Activated naive CD8-positive, alpha-beta T cell treated with anti-CD3 and anti-CD28 coated beads, Interleukin-2, amount 10 ng/mL, durations not matched to agents 7 days and 5 days (primary cell): ENCODE data around the gene PACRG. TPM values are rescaled to one million over a fixed set of nuclear protein-coding genes. Genes with fewer than 3 reads are reported as not detected.
"Not testable (repeated sequence)": the region's sequence is repeated elsewhere in the genome, so short reads cannot be mapped to it uniquely, and the experiment has no call there.

Source experiments
- ATAC-seq: fragments of 150-1000 bp; cut with Tn5 transposase; one replicate; pipeline ENCODE4 v1.10.0; 2021; ENCODE audit warnings: low read depth, moderate library complexity
- POLR2A ChIA-PET: fragments of 350-600 bp; sonication (Branson Sonifier 250); formaldehyde crosslinking; loops from one replicate; lab custom pipeline; 2021; ENCODE audit warnings: antibody characterized with exemption; lab: Charles Lee
- DNase-seq: peaks from one replicate; pipeline ENCODE4 v3.0.0; 2021
- H3K27ac Mint-ChIP-seq: one replicate; pipeline ENCODE4 v1.8.0; 2022; ENCODE audit warnings: mild to moderate bottlenecking, mixed read lengths
- H3K27me3 Mint-ChIP-seq: one replicate; pipeline ENCODE4 v1.8.0; 2022; ENCODE audit warnings: mild to moderate bottlenecking, moderate library complexity, mixed read lengths
- H3K36me3 Mint-ChIP-seq: one replicate; pipeline ENCODE4 v1.8.0; 2021; ENCODE audit warnings: mild to moderate bottlenecking, mixed read lengths
- H3K4me1 Mint-ChIP-seq: one replicate; pipeline ENCODE4 v1.8.0; 2021; ENCODE audit warnings: mixed read lengths
- H3K4me3 Mint-ChIP-seq: one replicate; pipeline ENCODE4 v1.8.0; 2022; ENCODE audit warnings: mild to moderate bottlenecking, moderate library complexity, mixed read lengths
- H3K9me3 Mint-ChIP-seq: one replicate; pipeline ENCODE4 v1.8.0; 2021; ENCODE audit warnings: mixed read lengths
- total RNA-seq, 2 experiments: library from RNA; stranded (reverse); gene quantifications; one replicate each; pipeline ENCODE4 v1.2.3, GENCODE V29; 2021

The PACRG gene
- total RNA-seq, 2 experiments from 2014 or later: 0.58 TPM; not detected in 1

DNA sequence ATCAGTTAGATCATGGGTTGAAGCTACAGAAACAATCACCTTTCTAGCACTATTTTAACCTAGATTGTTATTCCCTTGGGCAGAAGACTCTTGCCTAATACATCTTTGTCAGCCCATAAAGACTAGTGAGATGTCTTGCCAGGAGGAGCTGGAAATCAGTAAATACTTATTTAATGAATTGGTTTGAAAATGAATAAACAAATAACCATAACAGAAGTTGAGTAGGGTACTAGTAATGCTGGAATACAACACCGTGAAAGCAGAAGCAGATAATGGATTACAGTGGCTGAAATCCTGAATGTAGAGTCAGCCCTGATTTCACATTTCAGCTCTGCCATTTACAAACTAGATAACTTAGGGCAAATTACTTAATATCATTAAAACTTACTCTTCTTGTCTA, 236.1 kb downstream of the PACRG start:
- Mint-ChIP-seq H3K4me1 (no peaks in the 10 kb centered on the region), H3K9me3 (peaks cover 10% of the 10 kb centered on the region)
- POLR2A ChIA-PET: no interaction called here

DNA sequence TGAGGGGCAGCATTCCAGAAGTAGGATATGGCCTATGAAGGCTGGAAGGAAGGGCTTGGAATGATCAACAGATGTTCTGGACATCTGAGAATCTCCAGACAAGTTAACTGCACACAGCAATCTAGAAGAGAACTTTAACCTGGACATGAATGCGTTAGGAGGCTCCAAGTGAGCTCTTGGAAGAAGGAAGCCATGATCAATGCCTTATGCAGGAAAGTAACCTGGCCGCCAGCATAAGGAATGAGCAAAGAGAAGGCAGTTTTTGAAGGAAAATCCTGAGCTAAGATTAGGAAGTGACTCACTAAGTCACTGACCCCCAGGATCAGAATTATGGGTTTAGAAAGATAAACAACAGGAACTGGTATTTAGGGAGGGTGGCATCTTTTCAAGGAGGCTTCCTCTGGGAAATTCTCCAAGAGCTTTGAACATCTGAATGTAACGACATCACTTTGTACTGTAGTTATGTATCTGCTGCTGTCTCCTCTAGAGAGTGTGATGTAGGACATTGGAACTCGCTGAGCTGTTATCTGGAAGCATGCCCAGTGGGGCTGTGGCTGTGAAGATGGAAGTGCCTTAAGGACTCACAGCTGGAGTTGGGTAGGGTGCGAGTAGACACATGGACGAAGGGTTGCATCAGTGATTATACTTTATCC, 236.8 kb downstream of the PACRG start:
- no peaks in the 10 kb centered on the region for H3K36me3 Mint-ChIP-seq
- POLR2A ChIA-PET: no interaction called here
- H3K4me1 Mint-ChIP-seq: no peaks in the 10 kb centered on the region
- H3K27ac Mint-ChIP-seq: no peak overlapping the region
- no peak overlapping the region for H3K4me3 Mint-ChIP-seq
- H3K9me3 Mint-ChIP-seq: peaks cover 4% of the 10 kb centered on the region
- ATAC-seq (no peak), DNase-seq (no peak)
- no peaks in the 10 kb centered on the region for H3K27me3 Mint-ChIP-seq

More for the DNA sequence above, 236.1 kb downstream of the PACRG start:
- DNase-seq: no peak
- no peak overlapping the region for H3K27ac Mint-ChIP-seq
- H3K36me3 Mint-ChIP-seq: no peaks in the 10 kb centered on the region
- ATAC-seq: no peak
- H3K4me3 Mint-ChIP-seq: no peak overlapping the region
- H3K27me3 Mint-ChIP-seq: no peaks in the 10 kb centered on the region

DNA sequence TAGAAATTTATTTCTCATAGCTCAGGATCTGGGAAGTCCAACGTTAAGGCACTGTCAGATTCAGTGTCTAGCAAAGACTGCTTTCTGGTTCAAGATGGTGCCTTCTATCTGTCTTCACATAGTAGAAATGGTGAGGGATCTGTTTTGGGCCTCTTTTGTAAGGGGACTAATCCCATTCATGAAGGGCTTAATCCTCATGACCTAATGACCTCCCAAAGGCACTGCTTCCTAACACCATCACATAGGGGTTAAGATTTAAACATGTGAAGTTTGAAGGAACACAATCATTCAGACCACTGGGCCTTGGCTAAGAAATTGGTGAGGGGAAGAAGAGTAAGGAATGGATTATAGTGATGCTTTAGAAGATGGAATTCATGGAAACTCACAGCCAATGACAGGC, 237.6 kb downstream of the PACRG start:
- no peak overlapping the region for H3K27ac Mint-ChIP-seq
- H3K4me1 Mint-ChIP-seq: no peaks in the 10 kb centered on the region
- DNase-seq (no peak), ATAC-seq (no peak)
- peaks cover 4% of the 10 kb centered on the region for H3K9me3 Mint-ChIP-seq
- H3K36me3 Mint-ChIP-seq: no peaks in the 10 kb centered on the region
- H3K27me3 Mint-ChIP-seq: no peaks in the 10 kb centered on the region
- H3K4me3 Mint-ChIP-seq: no peak overlapping the region
- POLR2A ChIA-PET: no interaction called here

DNA sequence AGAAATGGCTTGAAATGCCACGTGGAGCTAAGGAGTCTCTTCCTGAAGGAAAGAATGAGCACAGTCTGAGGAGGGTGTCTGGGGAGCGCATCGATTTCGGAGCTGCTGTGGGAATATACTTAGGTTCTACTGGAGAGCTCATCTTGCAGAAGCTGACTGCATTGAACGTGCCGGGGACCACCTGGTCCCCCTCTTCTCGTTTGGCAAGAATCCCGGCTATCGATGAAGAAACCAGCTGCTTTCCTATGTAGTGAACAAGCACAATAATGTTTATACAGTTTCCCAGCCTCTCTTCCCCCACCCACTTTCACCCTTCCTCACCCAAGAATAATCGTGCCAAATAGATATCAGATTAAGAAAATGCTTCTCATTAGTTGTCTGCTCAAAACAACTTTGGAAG, 242.5 kb downstream of the PACRG start:
- H3K4me1 Mint-ChIP-seq: no peaks in the 10 kb centered on the region
- H3K9me3 Mint-ChIP-seq: peaks cover 6% of the 10 kb centered on the region
- ATAC-seq: no peak
- H3K36me3 Mint-ChIP-seq: no peaks in the 10 kb centered on the region
- no peak for DNase-seq
- POLR2A ChIA-PET: no interaction called here
- H3K27me3 Mint-ChIP-seq: no peaks in the 10 kb centered on the region
- H3K27ac Mint-ChIP-seq: no peak overlapping the region
- no peak overlapping the region for H3K4me3 Mint-ChIP-seq

GRCh38 chr6:162971356-162971755, 243.6 kb downstream of the PACRG start:
- POLR2A ChIA-PET: no interaction called here
- no peaks in the 10 kb centered on the region for H3K36me3 Mint-ChIP-seq
- H3K4me3 Mint-ChIP-seq: no peak overlapping the region
- H3K4me1 Mint-ChIP-seq: no peaks in the 10 kb centered on the region
- peaks cover 2% of the 10 kb centered on the region for H3K9me3 Mint-ChIP-seq
- no peak for DNase-seq
- no peaks in the 10 kb centered on the region for H3K27me3 Mint-ChIP-seq
- no peak overlapping the region for H3K27ac Mint-ChIP-seq
- no peak for ATAC-seq

GRCh38 chr6:162973151-162973872, 245.5 kb downstream of the PACRG start:
- no peaks in the 10 kb centered on the region for H3K36me3 Mint-ChIP-seq
- no peaks in the 10 kb centered on the region for H3K4me1 Mint-ChIP-seq
- H3K27ac Mint-ChIP-seq: no peak overlapping the region
- POLR2A ChIA-PET: no interaction called here
- ATAC-seq (no peak), DNase-seq (no peak)
- H3K4me3 Mint-ChIP-seq: no peak overlapping the region
- H3K9me3 Mint-ChIP-seq: peaks cover 2% of the 10 kb centered on the region
- H3K27me3 Mint-ChIP-seq: no peaks in the 10 kb centered on the region

DNA sequence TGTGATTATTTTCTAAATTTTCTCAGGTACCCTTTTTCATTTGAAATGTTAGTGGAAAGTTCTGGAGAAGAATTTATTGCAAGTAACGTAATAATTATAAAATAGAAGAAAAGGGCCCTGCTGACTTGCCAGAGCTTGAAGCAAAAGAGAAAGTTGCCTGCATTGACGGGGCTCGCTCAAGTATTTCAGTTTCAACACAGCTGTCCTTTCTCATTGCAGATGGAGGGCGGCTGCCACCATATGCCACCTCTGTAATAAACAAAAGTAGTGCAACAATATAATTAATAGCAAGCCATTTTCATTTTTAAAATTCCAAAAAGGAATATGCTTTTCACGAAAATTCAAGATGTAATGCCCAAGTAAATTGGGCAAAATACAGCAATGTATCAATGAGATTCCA, 246.2 kb downstream of the PACRG start:
- peaks cover 2% of the 10 kb centered on the region for H3K9me3 Mint-ChIP-seq
- H3K36me3 Mint-ChIP-seq: no peaks in the 10 kb centered on the region
- H3K27me3 Mint-ChIP-seq: no peaks in the 10 kb centered on the region
- no peaks in the 10 kb centered on the region for H3K4me1 Mint-ChIP-seq
- no peak overlapping the region for H3K4me3 Mint-ChIP-seq
- POLR2A ChIA-PET: no interaction called here
- DNase-seq (no peak), ATAC-seq (no peak)
- H3K27ac Mint-ChIP-seq: no peak overlapping the region

DNA sequence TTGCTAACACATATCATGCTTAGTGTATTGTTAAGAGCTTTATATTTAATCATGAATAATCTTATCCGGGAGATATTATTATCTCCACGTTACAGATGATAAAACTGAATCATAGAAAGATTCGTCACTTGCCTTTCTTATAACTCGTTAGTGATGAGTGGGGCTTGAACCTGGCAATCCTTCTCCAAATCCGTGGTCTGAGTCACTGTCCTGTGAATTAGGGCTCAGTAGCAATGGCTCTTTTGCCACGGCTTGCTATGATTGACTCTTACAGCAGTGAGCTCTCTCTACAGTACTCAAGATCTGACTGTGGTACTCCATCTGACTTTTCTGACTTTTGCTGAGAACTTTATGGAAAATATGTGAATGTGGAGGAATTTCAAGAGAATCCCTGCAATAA, 246.9 kb downstream of the PACRG start:
- Mint-ChIP-seq H3K4me1 (no peaks in the 10 kb centered on the region), H3K27me3 (no peaks in the 10 kb centered on the region), H3K9me3 (peaks cover 4% of the 10 kb centered on the region), H3K36me3 (no peaks in the 10 kb centered on the region), H3K27ac (no peak overlapping the region), H3K4me3 (no peak overlapping the region)
- POLR2A ChIA-PET: no interaction called here
- DNase-seq (no peak), ATAC-seq (no peak)

DNA sequence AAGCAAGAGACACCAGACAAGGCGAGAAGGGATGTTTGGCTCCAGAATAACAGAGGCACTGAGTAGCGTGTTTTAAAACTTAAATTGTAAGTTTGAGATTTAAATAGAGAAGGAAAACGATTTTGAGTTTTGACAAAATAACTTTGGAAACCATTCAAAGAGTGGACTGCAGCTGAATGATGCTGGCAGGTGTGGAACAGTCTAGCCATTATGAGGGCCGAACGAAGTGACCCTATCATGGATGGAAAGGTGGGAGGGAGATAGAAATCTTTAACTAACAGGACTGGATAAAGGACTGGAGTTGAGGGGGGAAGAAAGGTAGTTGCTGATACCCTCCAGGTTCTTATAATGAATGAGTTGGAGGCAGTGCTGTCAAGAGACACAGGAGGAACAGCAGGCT, 248.4 kb downstream of the PACRG start:
- POLR2A ChIA-PET: no interaction called here
- Mint-ChIP-seq H3K4me1 (no peaks in the 10 kb centered on the region), H3K36me3 (no peaks in the 10 kb centered on the region), H3K4me3 (no peak overlapping the region), H3K27me3 (no peaks in the 10 kb centered on the region), H3K9me3 (peaks cover 4% of the 10 kb centered on the region), H3K27ac (no peak overlapping the region)
- DNase-seq (no peak), ATAC-seq (no peak)

DNA sequence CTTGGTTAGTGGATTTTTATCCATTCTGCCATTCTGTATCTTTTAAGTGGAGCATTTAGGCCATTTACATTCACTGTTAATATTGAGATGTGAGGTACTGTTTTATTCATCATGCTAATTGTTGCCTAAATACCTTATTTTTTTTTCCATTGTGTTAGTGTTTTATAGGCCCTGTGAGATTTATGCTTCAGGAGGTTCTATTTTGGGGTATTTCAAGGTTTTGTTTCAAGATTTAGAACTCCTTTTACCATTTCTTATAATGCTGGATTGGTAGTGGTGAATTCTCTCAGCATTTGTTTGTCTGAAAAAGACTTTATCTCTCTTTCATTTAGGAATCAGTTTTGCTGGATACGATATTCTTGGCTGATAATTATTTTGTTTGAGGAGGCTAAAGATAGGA, 255.5 kb downstream of the PACRG start:
- H3K4me3 Mint-ChIP-seq, H3K27me3 Mint-ChIP-seq, H3K36me3 Mint-ChIP-seq, H3K4me1 Mint-ChIP-seq, DNase-seq, POLR2A ChIA-PET, ATAC-seq, H3K27ac Mint-ChIP-seq: not testable (repeated sequence)
- peaks cover 25% of the 10 kb centered on the region for H3K9me3 Mint-ChIP-seq

GRCh38 chr6:162998777-162999176, 271.0 kb downstream of the PACRG start:
- no peaks in the 10 kb centered on the region for H3K27me3 Mint-ChIP-seq
- no peaks in the 10 kb centered on the region for H3K36me3 Mint-ChIP-seq
- no peak overlapping the region for H3K27ac Mint-ChIP-seq
- H3K4me1 Mint-ChIP-seq: peaks cover 10% of the 10 kb centered on the region
- peaks cover 6% of the 10 kb centered on the region for H3K9me3 Mint-ChIP-seq
- DNase-seq (no peak), ATAC-seq (no peak)
- POLR2A ChIA-PET: no interaction called here
- H3K4me3 Mint-ChIP-seq: no peak overlapping the region

DNA sequence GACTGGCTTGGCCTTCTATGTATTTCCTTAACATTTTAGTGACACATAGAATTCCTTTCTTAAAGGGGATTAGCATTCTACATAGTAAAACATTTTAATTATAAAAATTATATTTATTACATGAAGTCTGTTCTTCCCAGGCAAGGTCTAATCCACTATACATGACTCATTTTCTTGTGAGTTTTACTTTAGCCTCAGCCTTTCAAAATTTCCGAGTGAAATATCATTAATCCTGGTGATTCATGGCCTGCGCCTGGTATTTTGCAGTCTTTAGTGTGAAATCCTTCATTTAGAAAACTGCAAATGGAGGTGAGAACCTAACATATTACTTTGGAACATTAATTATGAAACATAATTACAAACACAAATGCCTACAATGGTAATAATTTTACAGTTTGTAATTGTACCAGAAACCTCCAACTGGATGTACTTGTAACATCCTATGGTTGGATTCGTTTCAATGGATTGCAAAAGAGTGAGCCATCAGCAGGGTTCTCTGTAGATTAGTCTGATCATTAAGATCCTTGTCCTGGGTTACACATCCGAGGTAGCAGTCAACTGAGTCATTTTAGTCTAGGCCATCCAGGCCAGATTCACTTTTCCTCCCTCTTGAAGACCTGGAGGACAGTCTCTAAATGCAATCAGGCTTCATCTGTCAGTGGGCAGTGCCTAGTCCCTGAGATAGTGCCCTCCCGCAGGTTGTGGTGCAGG, 272.0 kb downstream of the PACRG start:
- H3K36me3 Mint-ChIP-seq: no peaks in the 10 kb centered on the region
- no peak overlapping the region for H3K27ac Mint-ChIP-seq
- no peak for DNase-seq
- ATAC-seq: no peak
- peaks cover 10% of the 10 kb centered on the region for H3K4me1 Mint-ChIP-seq
- peaks cover 3% of the 10 kb centered on the region for H3K27me3 Mint-ChIP-seq
- peaks cover 10% of the 10 kb centered on the region for H3K9me3 Mint-ChIP-seq
- H3K4me3 Mint-ChIP-seq: no peak overlapping the region
- POLR2A ChIA-PET: no interaction called here

DNA sequence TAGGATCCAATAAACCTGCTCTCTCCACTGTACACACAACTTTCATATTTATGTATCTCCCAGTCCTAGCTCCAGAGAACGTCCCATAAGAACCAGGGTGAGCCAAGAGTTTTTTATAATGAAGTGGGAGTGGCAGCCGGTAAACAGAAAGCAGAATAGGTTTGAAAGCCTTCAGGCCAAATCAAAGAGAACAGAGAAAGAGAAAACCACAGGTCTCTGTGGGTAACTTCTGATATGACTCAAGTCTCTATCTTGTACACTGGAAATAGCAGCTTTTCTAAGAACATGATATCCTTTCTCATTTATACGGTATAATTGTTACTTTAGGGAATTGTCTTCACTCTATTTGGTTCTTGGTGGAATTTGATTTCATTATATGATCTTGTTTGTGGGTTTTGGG, 273.6 kb downstream of the PACRG start:
- Mint-ChIP-seq H3K4me3 (no peak overlapping the region), H3K27me3 (peaks cover 3% of the 10 kb centered on the region), H3K36me3 (no peaks in the 10 kb centered on the region), H3K9me3 (peaks cover 10% of the 10 kb centered on the region), H3K27ac (peak overlapping the region; percentile 58), H3K4me1 (peaks cover 10% of the 10 kb centered on the region)
- POLR2A ChIA-PET: no interaction called here
- ATAC-seq: peak; percentile 88
- no peak for DNase-seq

- DNase-seq (no peak), ATAC-seq (no peak)
- Mint-ChIP-seq H3K9me3 (peaks cover 8% of the 10 kb centered on the region), H3K4me1 (no peaks in the 10 kb centered on the region), H3K27me3 (peaks cover 3% of the 10 kb centered on the region), H3K36me3 (no peaks in the 10 kb centered on the region), H3K27ac (no peak overlapping the region), H3K4me3 (no peak overlapping the region)
- POLR2A ChIA-PET: no interaction called here
These were observed 280.4 kb downstream of the PACRG start for GRCh38 chr6:163008186-163008585.
